Sigmoid colon (tissue), 7 donors: ENCODE results near the gene OPRPN. TPM values are rescaled to one million over a fixed set of nuclear protein-coding genes. Genes with fewer than 3 reads are reported as not detected.

Source experiments
- DNase-seq: peaks from one replicate; pipeline ENCODE4 v3.0.0-alpha.2; 2019
- H3K27ac ChIP-seq, 4 donors: fragments of 200-600 bp; sonication (generic); one replicate each; pipeline ENCODE4 v1.5.1; 2016 to 2019; ENCODE audit warnings: mild to moderate bottlenecking in 1 of 4
- H3K27me3 ChIP-seq, 3 donors: fragments of 200-600 bp; sonication (generic); one replicate each; pipeline ENCODE4 v1.5.1; 2019; ENCODE audit warnings: mild to moderate bottlenecking in 1 of 3
- H3K36me3 ChIP-seq, 4 donors: fragments of 200-600 bp; sonication (generic); one replicate each; pipeline ENCODE4 v1.5.1; 2016 to 2019
- H3K4me1 ChIP-seq, 4 donors: fragments of 200-600 bp; sonication (generic); one replicate each; pipeline ENCODE4 v1.5.1; 2017 to 2019
- H3K4me3 ChIP-seq, 4 donors: fragments of 200-600 bp; sonication (generic); one replicate each; pipeline ENCODE4 v1.5.1; 2017 to 2019; ENCODE audit warnings: mild to moderate bottlenecking in 2 of 4, moderate library complexity in 1 of 4
- H3K9me3 ChIP-seq, 4 donors: fragments of 200-600 bp in 3 of 4; sonication (generic) in 3 of 4; one replicate each; pipeline versions ENCODE4 v1.5.1 to v1.6.1; 2013 to 2019
- EP300 ChIP-seq, 4 donors: sonication (generic); formaldehyde crosslinking; IDR thresholded peaks; one replicate each; pipeline ENCODE4 v1.6.1; 2017; ENCODE audit warnings: antibody characterized with exemption in 4 of 4
- POLR2A ChIP-seq, 2 donors: fragments of 450-650 bp; IDR thresholded peaks; one replicate each; pipeline ENCODE4 v1.6.1; 2016; ENCODE audit warnings: antibody characterized with exemption in 2 of 2, mild to moderate bottlenecking in 2 of 2, moderate library complexity in 2 of 2
- POLR2AphosphoS5 ChIP-seq, 4 donors: sonication (generic); formaldehyde crosslinking; IDR thresholded peaks; one replicate each; pipeline ENCODE4 v1.6.1; 2017; ENCODE audit warnings: antibody characterized with exemption in 4 of 4
- WGBS, 2 donors: extraction: QIAGEN DNeasy Blood & Tissue Kit; methylation state at CpG; one replicate each; pipeline ENCODE4 v1.1.7; 2013; 5-methylcytosine and 5-hydroxymethylcytosine counted together
- intact Hi-C: fragments of 100-400 bp; cut with DNase I; formaldehyde crosslinking; loops from one replicate; pipeline ENCODE4 v1.15.1; 2023
- polyA plus RNA-seq, 3 donors: library from polyadenylated mRNA; stranded (reverse); fragments of 200-250 nt; gene quantifications; one replicate each; pipeline ENCODE4 v1.2.3, GENCODE V29; 2013
- total RNA-seq, 4 donors: library from RNA; depleted of rRNA; stranded (reverse); fragments of >200 nt; gene quantifications; one replicate each; pipeline ENCODE4 v1.1.0, GENCODE V29; 2016
- TF ChIP-seq, protein P1 (sequence below), 4 experiments: fragments of 450-650 bp in 3 of 4; fragments of 200-600 bp in 1 of 4; IDR thresholded peaks; one replicate each; pipeline ENCODE4 v1.5.1; 2016 to 2019; ENCODE audit warnings: antibody characterized with exemption in 4 of 4, mild to moderate bottlenecking in 3 of 4, moderate library complexity in 2 of 4
- donor health status: healthy with polysubstance abuse.
- donor health status: Bipolar disorder and iron deficiency.
- donor health status: healthy.

The OPRPN gene, protein sequence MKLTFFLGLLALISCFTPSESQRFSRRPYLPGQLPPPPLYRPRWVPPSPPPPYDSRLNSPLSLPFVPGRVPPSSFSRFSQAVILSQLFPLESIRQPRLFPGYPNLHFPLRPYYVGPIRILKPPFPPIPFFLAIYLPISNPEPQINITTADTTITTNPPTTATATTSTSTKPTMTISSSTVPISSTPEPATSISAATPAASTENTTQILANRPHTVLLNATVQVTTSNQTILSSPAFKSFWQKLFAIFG
- not detected for total RNA-seq
- not detected for polyA plus RNA-seq

DNA sequence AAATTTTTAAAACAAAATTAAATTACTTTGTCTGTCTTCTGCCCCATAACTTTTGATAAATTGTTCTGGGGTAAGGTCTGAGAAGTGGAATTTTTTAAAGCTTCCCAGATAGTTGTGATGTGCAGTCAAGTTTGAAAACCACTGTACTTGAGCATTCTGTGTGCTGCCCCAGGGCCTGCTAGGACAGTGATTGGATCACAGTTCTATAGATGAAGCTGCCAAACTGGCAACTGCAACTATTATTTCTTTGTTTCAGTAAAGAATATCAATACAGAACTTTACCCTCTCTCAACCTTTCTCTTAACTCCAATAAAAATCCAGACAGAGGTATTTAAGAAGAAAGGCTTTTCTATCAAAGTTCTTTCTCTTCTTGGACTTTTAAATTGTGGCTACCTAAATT, at the start of gene OPRPN:
OPRPN (plus strand) TSS at position 361 of the 400 bp plus-strand sequence. CDS start 1,346 bp downstream, outside the sequence.
- Histone ChIP-seq H3K36me3 (no peaks in the 10 kb centered on the region), H3K4me3 (no peak within 1 kb of the TSS), H3K9me3 (no peaks in the 10 kb centered on the region), H3K27me3 (no peaks in the 10 kb centered on the region), H3K4me1 (no peaks in the 10 kb centered on the region), H3K27ac (no peak within 1 kb of the TSS)
- TF ChIP-seq POLR2A (IDR thresholded peaks at IDR 0.05), result no peak
- TF ChIP-seq, protein P1, sequence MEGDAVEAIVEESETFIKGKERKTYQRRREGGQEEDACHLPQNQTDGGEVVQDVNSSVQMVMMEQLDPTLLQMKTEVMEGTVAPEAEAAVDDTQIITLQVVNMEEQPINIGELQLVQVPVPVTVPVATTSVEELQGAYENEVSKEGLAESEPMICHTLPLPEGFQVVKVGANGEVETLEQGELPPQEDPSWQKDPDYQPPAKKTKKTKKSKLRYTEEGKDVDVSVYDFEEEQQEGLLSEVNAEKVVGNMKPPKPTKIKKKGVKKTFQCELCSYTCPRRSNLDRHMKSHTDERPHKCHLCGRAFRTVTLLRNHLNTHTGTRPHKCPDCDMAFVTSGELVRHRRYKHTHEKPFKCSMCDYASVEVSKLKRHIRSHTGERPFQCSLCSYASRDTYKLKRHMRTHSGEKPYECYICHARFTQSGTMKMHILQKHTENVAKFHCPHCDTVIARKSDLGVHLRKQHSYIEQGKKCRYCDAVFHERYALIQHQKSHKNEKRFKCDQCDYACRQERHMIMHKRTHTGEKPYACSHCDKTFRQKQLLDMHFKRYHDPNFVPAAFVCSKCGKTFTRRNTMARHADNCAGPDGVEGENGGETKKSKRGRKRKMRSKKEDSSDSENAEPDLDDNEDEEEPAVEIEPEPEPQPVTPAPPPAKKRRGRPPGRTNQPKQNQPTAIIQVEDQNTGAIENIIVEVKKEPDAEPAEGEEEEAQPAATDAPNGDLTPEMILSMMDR (IDR thresholded peaks at IDR 0.05), result no peak
- TF ChIP-seq EP300 (IDR thresholded peaks at IDR 0.05), result no peak
- TF ChIP-seq POLR2AphosphoS5 (IDR thresholded peaks at IDR 0.05), result no peak
- intact Hi-C loops, result no loop called here
- DNase-seq, result no peak

DNA sequence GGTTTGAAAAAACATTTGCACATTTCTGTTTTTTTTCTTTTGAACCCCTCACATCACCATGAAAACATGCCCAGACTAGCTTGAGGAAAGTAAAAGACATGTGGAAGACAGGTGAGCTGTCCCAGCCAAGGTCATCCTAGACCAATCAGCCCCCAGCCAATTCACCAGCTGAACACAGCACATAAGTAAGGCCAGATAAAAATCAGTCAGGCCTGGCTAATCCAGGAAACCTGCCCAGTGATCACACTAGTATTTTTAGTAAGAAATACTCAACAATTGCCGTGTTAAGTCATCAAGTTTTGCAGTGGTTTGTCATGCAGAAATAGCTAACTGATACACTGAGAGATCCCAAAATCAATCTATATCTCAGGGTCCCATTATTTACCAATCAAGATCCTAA, 41.6 kb upstream of the OPRPN start:
- no peak for DNase-seq
- WGBS, 2 donors, result 71 to 80% methylated on average over 1 of the region's 1 CpG
- TF ChIP-seq POLR2A (IDR thresholded peaks at IDR 0.05), result no peak
- no peak for TF ChIP-seq EP300 (IDR thresholded peaks at IDR 0.05)
- TF ChIP-seq POLR2AphosphoS5 (IDR thresholded peaks at IDR 0.05), result no peak
- TF ChIP-seq, protein P1 (IDR thresholded peaks at IDR 0.05), result no peak

DNA sequence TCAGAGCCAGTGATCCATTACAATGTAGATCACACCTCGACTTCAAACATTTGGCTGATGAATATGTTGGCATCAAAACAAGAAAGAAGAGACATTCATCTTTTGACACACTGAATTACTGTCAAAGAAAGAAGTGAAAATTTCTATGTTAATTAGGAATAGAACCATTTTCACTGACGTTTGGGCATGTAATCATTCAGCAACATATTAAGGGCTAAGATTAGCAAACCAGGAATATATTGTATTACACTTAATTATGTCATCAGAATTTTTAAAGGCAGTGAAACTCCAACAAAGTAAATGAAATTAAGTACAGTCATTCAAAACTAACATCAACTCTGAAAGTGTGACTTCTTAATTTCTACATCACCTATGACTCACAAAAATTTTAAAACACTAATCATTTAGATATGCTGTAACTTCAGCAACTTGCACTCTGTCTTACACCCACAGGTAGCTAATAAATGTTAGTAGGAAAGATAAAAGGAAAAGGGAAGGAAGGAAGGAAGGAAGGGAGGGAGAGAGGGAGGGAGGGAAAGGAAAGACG, 38.6 kb upstream of the OPRPN start:
- no peaks in the 10 kb centered on the region for H3K27me3 ChIP-seq
- H3K9me3 ChIP-seq, result no peaks in the 10 kb centered on the region
- H3K4me1 ChIP-seq, result no peaks in the 10 kb centered on the region
- intact Hi-C loops, result no loop called here
- no peaks in the 10 kb centered on the region for H3K36me3 ChIP-seq
- no peak for TF ChIP-seq POLR2AphosphoS5 (IDR thresholded peaks at IDR 0.05)
- no peak for DNase-seq
- H3K4me3 ChIP-seq, result no peak overlapping the region
- 46 to 55% methylated on average over 3 of the region's 3 CpGs for WGBS, 2 donors
- no peak overlapping the region for H3K27ac ChIP-seq

More for the DNA sequence above, 41.6 kb upstream of the OPRPN start:
- intact Hi-C loops, result no loop called here
- H3K27me3 ChIP-seq, result no peaks in the 10 kb centered on the region
- H3K27ac ChIP-seq, result no peak overlapping the region
- no peaks in the 10 kb centered on the region for H3K36me3 ChIP-seq
- H3K4me3 ChIP-seq, result no peak overlapping the region
- no peaks in the 10 kb centered on the region for H3K9me3 ChIP-seq
- no peaks in the 10 kb centered on the region for H3K4me1 ChIP-seq

DNA sequence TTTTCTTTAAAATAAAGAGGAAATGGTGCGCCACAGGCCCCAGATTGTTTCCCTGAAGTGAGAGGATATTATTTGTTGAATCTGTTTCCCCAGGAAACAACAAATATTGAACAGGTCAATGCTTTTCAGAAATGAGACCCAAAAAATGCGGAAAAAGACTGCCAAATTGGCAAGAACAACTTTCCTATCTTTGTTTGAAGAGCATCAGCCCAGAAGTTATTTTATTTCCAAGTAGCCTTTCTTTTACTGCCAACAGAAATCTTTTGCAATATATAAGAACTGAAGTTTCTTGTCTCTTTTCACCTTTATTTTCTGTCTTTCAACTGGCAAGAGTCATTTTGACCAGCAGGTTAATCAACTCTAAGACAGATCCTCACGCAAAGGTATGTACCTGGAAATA, 37.3 kb upstream of the OPRPN start, which contains the start of gene SMR3A:
SMR3A (plus strand) TSS at position 301 of the 400 bp plus-strand sequence. CDS start 1,356 bp downstream, outside the sequence.
- intact Hi-C loops, result no loop called here
- Histone ChIP-seq H3K4me3 (no peak within 1 kb of the TSS), H3K4me1 (no peaks in the 10 kb centered on the region), H3K9me3 (no peaks in the 10 kb centered on the region), H3K27ac (no peak within 1 kb of the TSS), H3K36me3 (no peaks in the 10 kb centered on the region), H3K27me3 (no peaks in the 10 kb centered on the region)
- DNase-seq, result no peak
- WGBS, 2 donors, result 67 to 89% methylated on average over 3 of the region's 3 CpGs
- TF ChIP-seq POLR2AphosphoS5 (IDR thresholded peaks at IDR 0.05), result no peak
- TF ChIP-seq POLR2A (IDR thresholded peaks at IDR 0.05), result no peak
- TF ChIP-seq, protein P1 (IDR thresholded peaks at IDR 0.05), result no peak
- no peak for TF ChIP-seq EP300 (IDR thresholded peaks at IDR 0.05)

DNA sequence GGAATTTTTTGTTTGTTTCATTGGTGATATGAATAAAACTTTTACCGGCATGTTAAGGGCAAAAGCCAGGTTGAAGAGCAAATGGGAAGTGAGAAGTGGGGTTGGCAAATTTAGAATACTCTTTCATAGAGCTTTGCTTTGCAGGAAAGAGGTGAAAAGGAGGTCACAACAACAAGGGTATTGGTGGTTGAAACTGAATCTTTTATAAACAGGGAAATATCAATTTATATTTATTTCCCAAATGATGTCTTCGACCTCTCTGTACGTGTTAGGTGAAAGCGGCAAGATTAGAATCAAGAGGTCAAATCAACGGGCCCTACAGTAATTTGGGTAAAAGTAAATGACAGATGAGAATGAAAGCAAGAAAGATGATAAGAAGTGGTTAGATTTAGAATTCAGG, 33.7 kb upstream of the OPRPN start:
- DNase-seq, result no peak
- no peaks in the 10 kb centered on the region for H3K9me3 ChIP-seq
- no peak overlapping the region for H3K27ac ChIP-seq
- H3K4me1 ChIP-seq, result no peaks in the 10 kb centered on the region
- intact Hi-C loops, result no loop called here
- H3K4me3 ChIP-seq, result no peak overlapping the region
- no peaks in the 10 kb centered on the region for H3K36me3 ChIP-seq
- no peaks in the 10 kb centered on the region for H3K27me3 ChIP-seq
- TF ChIP-seq POLR2AphosphoS5 (IDR thresholded peaks at IDR 0.05), result no peak
- TF ChIP-seq, protein P1 (IDR thresholded peaks at IDR 0.05), result no peak
- no peak for TF ChIP-seq POLR2A (IDR thresholded peaks at IDR 0.05)
- TF ChIP-seq EP300 (IDR thresholded peaks at IDR 0.05), result no peak
- 92% methylated on average over 5 of the region's 5 CpGs for WGBS, 2 donors
